Activated CD4-positive, alpha-beta memory T cell treated with anti-CD3 and anti-CD28 coated beads, Interleukin-2, amount 10 ng/mL, durations not matched to agents 7 days and 5 days (primary cell): ENCODE results near the gene SP1. TPM values are rescaled to one million over a fixed set of nuclear protein-coding genes. Genes with fewer than 3 reads are reported as not detected.

Experiments
- CTCF ChIA-PET: fragments of 350-600 bp; sonication (Branson Sonifier 250); formaldehyde crosslinking; loops from one replicate; lab custom pipeline; 2021; ENCODE audit warnings: antibody characterized with exemption, inconsistent platforms; lab: Charles Lee
- POLR2A ChIA-PET: fragments of 350-600 bp; sonication (Branson Sonifier 250); formaldehyde crosslinking; loops from one replicate; lab custom pipeline; 2021; ENCODE audit warnings: antibody characterized with exemption; lab: Charles Lee
- DNase-seq: peaks from one replicate; pipeline ENCODE4 v3.0.0-alpha.2; 2020
- H3K27ac Mint-ChIP-seq: one replicate; pipeline ENCODE4 v1.8.0; 2021; ENCODE audit warnings: mild to moderate bottlenecking, mixed read lengths
- H3K27me3 Mint-ChIP-seq: one replicate; pipeline ENCODE4 v1.8.0; 2021; ENCODE audit warnings: mixed read lengths
- H3K36me3 Mint-ChIP-seq: one replicate; pipeline ENCODE4 v1.8.0; 2021; ENCODE audit warnings: low read depth, mixed read lengths
- H3K4me1 Mint-ChIP-seq: one replicate; pipeline ENCODE4 v1.8.0; 2021; ENCODE audit warnings: mixed read lengths
- H3K4me3 Mint-ChIP-seq: one replicate; pipeline ENCODE4 v1.8.0; 2021; ENCODE audit warnings: mild to moderate bottlenecking, mixed read lengths
- H3K9me3 Mint-ChIP-seq: one replicate; pipeline ENCODE4 v1.8.0; 2021; ENCODE audit warnings: mixed read lengths
- total RNA-seq, 2 experiments: library from RNA; stranded (reverse); gene quantifications; one replicate each; pipeline ENCODE4 v1.2.3, GENCODE V29; 2021

The SP1 gene
- total RNA-seq, 2 experiments from 2014 or later: 77.1 to 85.6 TPM

- POLR2A ChIA-PET: interaction anchor here (1.1 to 16.7 kb wide), 5 partner anchors 13 to 164 kb away, joined by 3 to 281 read pairs (median 3); partner anchors contain the start of genes PFDN5 and TARBP2
- H3K27ac Mint-ChIP-seq: peak overlapping the region; percentile 35
- no peak for DNase-seq
- peaks cover 53% of the 10 kb centered on the region for H3K4me1 Mint-ChIP-seq
- peaks cover 90% of the 10 kb centered on the region for H3K36me3 Mint-ChIP-seq
- no peaks in the 10 kb centered on the region for H3K9me3 Mint-ChIP-seq
- H3K4me3 Mint-ChIP-seq: no peak overlapping the region
- H3K27me3 Mint-ChIP-seq: no peaks in the 10 kb centered on the region
- CTCF ChIA-PET: interaction anchor here (1.4 to 2.5 kb wide), 2 partner anchors 16 to 18 kb away, joined by 5 to 9 read pairs; no protein-coding TSS in a partner anchor
Observed at GRCh38 chr12:53459097-53459496, 79.1 kb downstream of the SP1 start.

DNA sequence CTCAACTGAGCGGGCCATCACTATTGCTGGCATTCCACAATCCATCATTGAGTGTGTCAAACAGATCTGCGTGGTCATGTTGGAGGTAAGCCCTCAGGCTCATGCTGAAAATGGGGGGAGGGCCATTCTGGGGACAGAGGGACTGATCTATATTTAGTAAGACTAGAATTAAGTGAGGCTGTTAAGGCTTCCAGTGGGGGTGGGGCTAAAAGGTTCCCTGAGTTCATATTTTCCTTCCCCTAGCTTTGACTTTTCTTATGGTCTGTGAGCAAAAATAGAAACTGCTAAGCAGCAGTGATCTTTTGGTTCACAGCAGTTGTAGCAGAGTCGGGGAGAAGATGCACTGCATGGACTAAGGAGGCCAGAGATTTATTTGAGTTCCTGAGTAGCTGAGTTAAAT is 81.1 kb downstream of the SP1 start:
- peak overlapping the region; percentile 30 for H3K27ac Mint-ChIP-seq
- no peak overlapping the region for H3K4me3 Mint-ChIP-seq
- H3K36me3 Mint-ChIP-seq: peaks cover 90% of the 10 kb centered on the region
- H3K27me3 Mint-ChIP-seq: no peaks in the 10 kb centered on the region
- DNase-seq: peak; percentile 11
- ChIA-PET POLR2A (interaction anchor here (1.2 to 16.7 kb wide), 2 partner anchors 13 to 31 kb away, joined by 4 to 281 read pairs; no protein-coding TSS in a partner anchor), CTCF (no interaction called here)
- H3K4me1 Mint-ChIP-seq: peaks cover 45% of the 10 kb centered on the region
- H3K9me3 Mint-ChIP-seq: no peaks in the 10 kb centered on the region

- no peak overlapping the region for H3K27ac Mint-ChIP-seq
- peaks cover 91% of the 10 kb centered on the region for H3K36me3 Mint-ChIP-seq
- H3K9me3 Mint-ChIP-seq: no peaks in the 10 kb centered on the region
- H3K4me3 Mint-ChIP-seq: no peak overlapping the region
- CTCF ChIA-PET: no interaction called here
- no peaks in the 10 kb centered on the region for H3K27me3 Mint-ChIP-seq
- DNase-seq: peak; percentile 9
- H3K4me1 Mint-ChIP-seq: peaks cover 46% of the 10 kb centered on the region
- POLR2A ChIA-PET: interaction anchor here (1.2 to 16.7 kb wide), 3 partner anchors 12 to 140 kb away, joined by 3 to 281 read pairs (median 4); partner anchors contain the start of gene AAAS
Observed at GRCh38 chr12:53461591-53461990, 81.6 kb downstream of the SP1 start.

- ChIA-PET CTCF (no interaction called here), POLR2A (interaction anchor here (0.9 to 16.7 kb wide), 2 partner anchors 10 to 11 kb away, joined by 5 to 281 read pairs; no protein-coding TSS in a partner anchor)
- H3K27me3 Mint-ChIP-seq: no peaks in the 10 kb centered on the region
- DNase-seq: no peak
- H3K9me3 Mint-ChIP-seq: no peaks in the 10 kb centered on the region
- H3K4me3 Mint-ChIP-seq: no peak overlapping the region
- peaks cover 95% of the 10 kb centered on the region for H3K36me3 Mint-ChIP-seq
- H3K4me1 Mint-ChIP-seq: peaks cover 52% of the 10 kb centered on the region
- no peak overlapping the region for H3K27ac Mint-ChIP-seq
Observed at GRCh38 chr12:53462935-53463334, 83.0 kb downstream of the SP1 start.

DNA sequence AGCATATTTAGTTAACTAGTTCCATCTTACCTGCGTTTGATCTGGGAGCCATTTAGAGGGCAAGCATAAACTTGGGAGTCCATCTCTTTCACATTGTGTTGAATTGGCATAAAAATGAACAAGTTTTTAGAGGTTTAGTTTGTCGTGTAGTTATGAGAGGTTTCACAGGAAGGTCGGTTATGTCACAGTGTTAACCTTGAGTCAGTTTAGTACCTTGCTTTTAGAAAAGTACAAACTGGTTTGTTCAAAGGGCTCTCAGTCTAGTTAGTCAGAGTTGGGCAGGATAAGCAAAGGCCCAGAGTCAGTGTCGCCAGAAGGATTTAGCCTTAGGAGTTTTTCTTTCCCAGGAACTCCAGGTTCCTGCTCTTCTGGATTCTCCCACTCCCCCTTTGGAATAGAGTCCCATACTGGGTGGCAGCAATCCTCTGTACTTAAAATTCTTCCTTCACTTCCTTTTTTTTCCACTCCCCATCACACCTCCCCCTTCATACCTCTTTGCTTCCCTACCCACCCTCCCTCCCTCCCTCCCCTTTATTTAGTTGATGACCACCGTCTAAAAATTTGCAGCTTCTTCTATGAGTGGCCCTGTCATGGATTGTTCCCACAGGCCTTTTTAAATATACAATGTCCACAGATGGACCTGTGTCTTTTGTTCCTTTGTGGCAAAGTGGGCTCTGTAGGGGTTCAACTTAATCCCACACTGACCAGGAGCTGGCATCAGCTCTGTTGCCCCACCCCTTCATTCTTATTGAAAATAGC is 84.0 kb downstream of the SP1 start:
- POLR2A ChIA-PET: interaction anchor here (16.7 to 20.5 kb wide), 2 partner anchors 3 to 10 kb away, joined by 281 read pairs; no protein-coding TSS in a partner anchor
- DNase-seq: no peak
- Mint-ChIP-seq H3K27me3 (no peaks in the 10 kb centered on the region), H3K4me1 (peaks cover 49% of the 10 kb centered on the region), H3K9me3 (no peaks in the 10 kb centered on the region), H3K27ac (no peak overlapping the region), H3K4me3 (no peak overlapping the region), H3K36me3 (peaks cover 96% of the 10 kb centered on the region)
- CTCF ChIA-PET: interaction anchor here (0.9 to 1.0 kb wide), 2 partner anchors 13 to 45 kb away, joined by 4 to 5 read pairs; no protein-coding TSS in a partner anchor

DNA sequence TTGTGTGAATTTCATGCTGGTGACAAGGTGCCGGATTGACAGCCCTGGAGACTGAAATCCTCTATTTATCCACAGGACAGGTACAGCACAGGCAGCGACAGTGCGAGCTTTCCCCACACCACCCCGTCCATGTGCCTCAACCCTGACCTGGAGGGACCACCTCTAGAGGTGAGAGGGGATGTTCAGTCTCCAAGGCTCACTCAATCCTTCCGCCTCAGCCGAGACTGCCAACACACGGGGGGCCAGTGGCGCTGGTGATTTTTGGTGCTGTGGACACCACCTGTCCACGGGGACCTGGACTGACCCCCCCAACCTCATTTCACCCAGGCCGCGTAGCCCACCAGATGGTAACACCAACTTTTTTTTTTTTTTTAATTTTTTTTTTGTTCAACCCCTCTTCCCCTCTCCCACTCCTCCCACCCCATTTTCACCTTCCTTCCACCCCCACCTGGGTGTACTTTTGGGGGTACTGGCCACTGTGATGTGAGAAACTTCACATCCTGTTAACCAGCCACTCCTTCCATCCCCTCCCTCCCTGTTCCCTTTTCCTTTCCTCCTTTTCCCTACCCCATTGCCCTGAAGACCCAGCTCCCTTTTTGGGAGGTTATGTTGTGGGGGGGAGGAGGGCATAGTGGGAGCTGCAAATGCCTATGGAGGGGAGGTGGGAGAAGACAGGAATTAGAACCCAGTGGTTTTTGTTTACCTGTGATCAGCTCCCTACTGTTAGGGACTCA is 84.9 kb downstream of the SP1 start:
- POLR2A ChIA-PET: interaction anchor here (1.0 to 20.5 kb wide), 3 partner anchors 4 to 44 kb away, joined by 4 to 281 read pairs (median 281); no protein-coding TSS in a partner anchor
- Mint-ChIP-seq H3K9me3 (no peaks in the 10 kb centered on the region), H3K27me3 (no peaks in the 10 kb centered on the region), H3K27ac (no peak overlapping the region), H3K36me3 (peaks cover 93% of the 10 kb centered on the region), H3K4me1 (peaks cover 44% of the 10 kb centered on the region), H3K4me3 (no peak overlapping the region)
- CTCF ChIA-PET: interaction anchor here (0.9 to 1.0 kb wide), 2 partner anchors 12 to 44 kb away, joined by 4 to 5 read pairs; no protein-coding TSS in a partner anchor
- DNase-seq: no peak

DNA sequence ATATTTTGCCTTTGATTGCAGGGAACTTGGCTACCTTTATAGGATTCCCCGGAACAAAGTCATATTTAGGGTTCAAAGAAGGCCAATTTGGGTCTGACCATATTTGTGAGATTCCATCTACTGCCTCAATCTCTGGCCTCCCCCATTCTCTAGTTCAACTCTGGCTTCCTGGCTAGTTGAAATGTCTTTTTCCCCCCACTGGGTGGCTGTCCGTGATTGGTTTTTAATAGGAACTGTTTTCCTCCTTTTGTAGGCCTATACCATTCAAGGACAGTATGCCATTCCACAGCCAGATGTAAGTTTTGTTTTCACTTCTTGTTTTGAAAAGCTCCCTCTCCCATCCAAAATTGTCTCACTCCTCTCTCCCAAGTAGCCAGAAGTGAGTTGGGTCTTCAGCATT is 85.7 kb downstream of the SP1 start:
- no peak overlapping the region for H3K27ac Mint-ChIP-seq
- H3K9me3 Mint-ChIP-seq: no peaks in the 10 kb centered on the region
- DNase-seq: no peak
- H3K27me3 Mint-ChIP-seq: no peaks in the 10 kb centered on the region
- CTCF ChIA-PET: interaction anchor here (0.8 to 1.3 kb wide), 2 partner anchors 11 to 43 kb away, joined by 3 read pairs; no protein-coding TSS in a partner anchor
- no peak overlapping the region for H3K4me3 Mint-ChIP-seq
- POLR2A ChIA-PET: interaction anchor here (1.0 to 20.5 kb wide), 3 partner anchors 5 to 43 kb away, joined by 4 to 281 read pairs (median 281); no protein-coding TSS in a partner anchor
- peaks cover 90% of the 10 kb centered on the region for H3K36me3 Mint-ChIP-seq
- H3K4me1 Mint-ChIP-seq: peaks cover 40% of the 10 kb centered on the region

Other genes with a start within 250 kb of the SP1 start
- gene ZNF740, start 199.5 kb upstream of the SP1 start, total RNA-seq: 10 to 100 TPM; 33.7 to 45.5 TPM
- 10 to 100 TPM; 28.6 to 31.0 TPM for gene CSAD, start 199.3 kb upstream of the SP1 start, total RNA-seq
- gene ITGB7, start 172.9 kb upstream of the SP1 start, total RNA-seq: 100 to 1,000 TPM; 780 to 786 TPM
- gene RARG, start 148.0 kb upstream of the SP1 start, total RNA-seq: 10 to 100 TPM; 46.1 to 47.4 TPM
- gene ESPL1, start 111.9 kb upstream of the SP1 start, total RNA-seq: 10 to 100 TPM; 88.4 to 90.2 TPM
- 100 to 1,000 TPM; 300 to 301 TPM for gene PFDN5, start 84.6 kb upstream of the SP1 start, total RNA-seq
- gene MYG1, start 80.5 kb upstream of the SP1 start, total RNA-seq: 10 to 100 TPM; 49.0 to 53.7 TPM
- 10 to 100 TPM; 63.2 to 63.8 TPM for gene AAAS, start 58.6 kb upstream of the SP1 start, total RNA-seq
- gene SP7, start 43.8 kb upstream of the SP1 start, total RNA-seq: not detected
- gene AMHR2, start 43.7 kb downstream of the SP1 start, total RNA-seq: not detected
- 100 to 1,000 TPM; 242 to 246 TPM for gene PRR13, start 61.6 kb downstream of the SP1 start, total RNA-seq
- gene PCBP2, start 71.9 kb downstream of the SP1 start, total RNA-seq: 100 to 1,000 TPM; 738 to 756 TPM
- 10 to 100 TPM; 24.8 to 25.7 TPM for gene MAP3K12, start 119.3 kb downstream of the SP1 start, total RNA-seq
- 10 to 100 TPM; 24.5 to 28.0 TPM for gene TARBP2, start 121.1 kb downstream of the SP1 start, total RNA-seq
- gene NPFF, start 127.3 kb downstream of the SP1 start, total RNA-seq: not detected
- gene ATF7, start 246.2 kb downstream of the SP1 start, total RNA-seq: 10 to 100 TPM; 21.4 to 24.0 TPM